Right cardiac atrium (tissue), 5 donors: Measurements from ENCODE around the gene LCE7A. TPM values are rescaled to one million over a fixed set of nuclear protein-coding genes. Genes with fewer than 3 reads are reported as not detected.

Source experiments
- ATAC-seq, 2 donors: fragments of 200-7000 bp; cut with Tn5 transposase; one replicate each; pipeline versions ENCODE4 v1.8.0 to v1.9.1; 2020; ENCODE audit warnings: moderate library complexity in 2 of 2, mild to moderate bottlenecking in 1 of 2
- DNase-seq, 3 donors: peaks; one replicate each; pipeline ENCODE4 v3.0.0-alpha.2; 2020
- H3K27ac ChIP-seq: one replicate; pipeline ENCODE4 v1.5.1; 2013; ENCODE audit warnings: mild to moderate bottlenecking, low read length, control low read depth, moderate library complexity
- H3K27me3 ChIP-seq: one replicate; pipeline ENCODE4 v1.6.1; 2013; ENCODE audit not compliant: control insufficient read depth, insufficient read depth
- H3K4me1 ChIP-seq: one replicate; pipeline ENCODE4 v1.6.1; 2013; ENCODE audit warnings: low read length; ENCODE audit not compliant: control insufficient read depth, insufficient read depth
- H3K4me3 ChIP-seq: one replicate; pipeline ENCODE4 v1.5.1; 2013; ENCODE audit warnings: low read length, control low read depth
- H3K9me3 ChIP-seq: one replicate; pipeline ENCODE4 v1.6.1; 2013; ENCODE audit warnings: low read length; ENCODE audit not compliant: control insufficient read depth
- WGBS: extraction: QIAGEN DNeasy Blood & Tissue Kit; methylation state at CpG from one replicate; pipeline ENCODE4 v1.1.7; 2013; 5-methylcytosine and 5-hydroxymethylcytosine counted together
- intact Hi-C, 4 donors: fragments of 100-400 bp; cut with DNase I; formaldehyde crosslinking; loops; one replicate each; pipeline versions ENCODE4 v1.11.0 to v1.14.0; 2022 to 2023
- polyA plus RNA-seq: library from polyadenylated mRNA; stranded (reverse); fragments of 200-250 nt; gene quantifications from one replicate; pipeline ENCODE4 v1.2.3, GENCODE V29; 2013
- total RNA-seq, 4 donors: library from RNA; stranded (reverse); fragmentation: NEBNext Ultra II Directional; extraction: Animal tissue kit (Norgen Biotek cat#: 25700); gene quantifications; one replicate each; pipeline ENCODE4 v1.2.1, GENCODE V29; 2021
- donor health status: healthy with polysubstance abuse.
- donor health status: DM: no; HTN: yes; CAD: no.
- donor health status: DM: no; HTN: no; CAD: no.
- donor health status: DM: no; HTN: yes; CAD: no; lungs with severe emphysema.
- donor health status: DM: yes; HTN: yes; CAD: no.

LCE7A gene
- total and polyA plus RNA-seq, 5 donors: not detected

DNA sequence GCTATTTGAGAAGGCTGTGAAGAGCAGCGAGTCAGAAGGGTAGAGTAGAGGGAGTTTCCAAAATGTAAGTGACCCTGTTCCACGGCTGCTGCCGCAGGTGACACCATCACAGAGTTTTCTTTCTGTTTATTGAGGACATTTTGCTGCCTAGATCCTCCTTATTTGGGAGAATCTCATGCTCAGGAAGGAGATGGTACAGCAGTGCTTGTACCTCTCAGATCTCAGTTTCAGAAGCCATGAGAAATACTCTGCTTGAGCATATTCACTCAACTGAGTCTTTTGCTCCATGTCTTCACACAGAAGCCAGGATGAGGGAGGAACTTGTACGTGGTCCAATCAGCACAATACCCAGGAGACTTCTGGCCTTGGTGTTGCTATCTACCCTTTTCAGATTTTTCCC, 1.6 kb downstream of the LCE7A start:
- ATAC-seq: no peak
- WGBS: 69% methylated on average over 4 of the region's 4 CpGs
- no peak overlapping the region for H3K4me3 ChIP-seq
- DNase-seq: no peak
- H3K27ac ChIP-seq: no peak overlapping the region
- intact Hi-C loops: no loop called here
- no peaks in the 10 kb centered on the region for H3K9me3 ChIP-seq
- H3K27me3 ChIP-seq: no peaks in the 10 kb centered on the region
- no peaks in the 10 kb centered on the region for H3K4me1 ChIP-seq

DNA sequence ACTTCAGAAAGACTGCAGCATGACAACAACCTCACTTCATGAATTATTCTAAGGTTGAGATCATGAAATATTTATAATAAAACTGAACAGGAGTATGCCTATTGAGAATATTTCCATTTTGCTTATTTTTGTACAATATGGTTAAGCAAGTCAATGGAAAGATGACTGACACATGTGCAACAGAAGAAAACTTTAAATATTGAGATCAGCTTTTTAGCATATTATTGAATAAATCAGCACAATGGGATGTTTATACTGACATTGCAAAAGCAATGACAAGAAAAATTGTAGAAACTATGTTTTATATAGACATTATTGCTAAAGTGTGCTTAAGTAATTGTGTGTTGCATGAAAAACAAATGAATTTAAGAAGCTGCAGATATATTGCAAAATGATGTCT, 4.6 kb downstream of the LCE7A start:
- Histone ChIP-seq H3K27me3 (no peaks in the 10 kb centered on the region), H3K4me3 (no peak overlapping the region), H3K4me1 (no peaks in the 10 kb centered on the region), H3K27ac (no peak overlapping the region), H3K9me3 (no peaks in the 10 kb centered on the region)
- intact Hi-C loops: no loop called here
- DNase-seq (no peak), ATAC-seq (no peak)

DNA sequence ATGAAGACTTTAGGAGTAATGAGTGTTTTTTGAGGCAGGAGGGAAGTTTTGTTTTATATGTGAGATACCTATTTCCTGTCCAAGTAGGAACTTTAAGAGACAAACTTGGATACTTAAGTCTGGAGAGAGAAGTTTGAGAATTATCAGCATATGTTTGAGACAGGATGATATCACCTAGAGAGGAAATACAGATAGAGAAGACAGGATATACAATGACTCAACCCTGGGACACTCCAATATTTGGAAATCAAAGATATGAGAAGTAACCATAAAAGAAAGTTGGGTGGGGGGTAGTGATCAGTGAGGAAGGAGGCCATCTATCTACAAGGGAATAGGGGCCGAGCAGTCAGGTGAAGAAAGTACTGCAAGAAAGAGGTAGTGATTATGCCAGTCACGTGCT, 6.5 kb downstream of the LCE7A start:
- Histone ChIP-seq H3K4me1 (no peaks in the 10 kb centered on the region), H3K27ac (no peak overlapping the region), H3K4me3 (no peak overlapping the region), H3K9me3 (no peaks in the 10 kb centered on the region), H3K27me3 (no peaks in the 10 kb centered on the region)
- 77% methylated on average over 2 of the region's 2 CpGs for WGBS
- DNase-seq (no peak), ATAC-seq (no peak)
- intact Hi-C loops: loop anchor here in 1 of 4 donors (5.0 kb wide), 1 partner anchor 356 kb away; no protein-coding TSS in a partner anchor

DNA sequence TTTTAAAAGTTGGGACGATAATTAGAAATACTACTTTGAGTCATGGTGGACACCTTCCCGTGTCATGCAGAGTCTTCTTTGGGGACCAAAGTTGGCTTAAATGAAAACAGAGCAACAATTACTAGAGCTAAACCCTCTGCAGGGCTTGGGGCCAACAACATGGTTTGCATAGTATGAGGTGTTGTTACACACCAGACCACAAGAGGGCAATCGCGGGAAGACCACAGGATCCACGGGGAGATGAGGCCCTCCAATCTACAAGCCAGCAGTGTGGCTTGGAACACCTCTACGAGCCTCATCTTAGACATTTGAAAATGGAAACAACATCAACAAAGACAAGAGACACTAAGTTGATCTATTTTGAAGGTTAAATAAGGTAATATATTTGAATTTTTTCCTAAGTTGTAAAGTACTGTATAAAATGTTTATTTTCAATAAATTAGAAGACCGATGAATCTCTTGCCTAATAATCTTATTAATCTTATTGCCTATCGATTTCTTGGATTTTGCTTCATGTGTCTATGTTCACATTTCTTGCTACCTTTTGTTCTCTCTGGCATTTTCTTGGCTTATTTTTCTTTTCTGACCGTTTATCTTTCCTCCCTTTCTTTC, 10.1 kb downstream of the LCE7A start:
- no peak overlapping the region for H3K27ac ChIP-seq
- DNase-seq (peak; percentile 49 to 77 (median 53)), ATAC-seq (peak in 1 of 2 donors; percentile 55)
- no peak overlapping the region for H3K4me3 ChIP-seq
- no peaks in the 10 kb centered on the region for H3K27me3 ChIP-seq
- WGBS: 31% methylated on average over 9 of the region's 9 CpGs
- H3K9me3 ChIP-seq: no peaks in the 10 kb centered on the region
- H3K4me1 ChIP-seq: no peaks in the 10 kb centered on the region
- intact Hi-C loops: loop anchor here in 3 of 4 donors (5.0 to 10.0 kb wide), 2 partner anchors 352 to 355 kb away; no protein-coding TSS in a partner anchor

DNA sequence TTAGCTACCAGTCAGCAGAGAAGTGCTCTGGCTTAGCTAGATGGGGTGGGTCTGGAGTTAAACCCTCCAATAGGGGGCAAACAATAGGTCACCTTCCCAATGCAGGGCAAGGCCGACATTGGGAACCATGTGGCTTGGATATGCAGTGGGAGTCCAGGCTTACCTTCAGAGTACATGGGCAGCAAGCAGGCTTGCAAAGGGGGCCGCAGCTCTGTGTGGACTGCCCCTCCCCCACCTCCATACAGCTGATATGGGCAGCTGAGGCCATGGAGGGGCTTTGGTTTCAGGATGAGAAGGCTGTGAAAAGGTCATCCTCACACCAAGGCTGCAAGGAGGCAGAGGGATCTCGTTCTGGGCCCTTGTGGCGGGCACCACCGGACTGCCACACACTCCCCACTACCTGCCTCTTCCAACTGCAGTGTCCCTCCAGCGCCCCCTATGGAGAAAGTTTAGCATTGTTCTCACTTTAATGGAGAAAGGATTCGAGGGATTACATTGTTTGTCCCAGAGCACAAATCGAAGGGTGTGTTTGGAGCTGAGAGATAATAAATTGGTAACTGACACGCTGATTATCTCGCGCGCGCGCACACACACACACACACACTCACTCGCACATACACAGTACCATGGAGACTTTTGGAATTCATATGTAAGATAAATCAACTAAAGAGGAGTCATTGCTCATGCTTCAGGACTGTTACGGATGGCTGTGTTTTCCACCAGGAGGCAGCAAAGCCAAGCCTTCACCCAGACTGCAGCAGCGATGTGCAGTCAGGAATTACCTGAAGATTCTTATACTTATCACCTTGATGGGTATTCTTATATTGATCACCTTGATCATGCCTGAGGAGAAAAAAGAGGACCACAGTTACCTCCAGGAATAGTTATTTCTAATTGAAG, 11.3 kb downstream of the LCE7A start:
- WGBS: 44% methylated on average over 17 of the region's 17 CpGs
- no peak overlapping the region for H3K4me3 ChIP-seq
- H3K4me1 ChIP-seq: no peaks in the 10 kb centered on the region
- no peak overlapping the region for H3K27ac ChIP-seq
- no peak for DNase-seq
- no peak for ATAC-seq
- intact Hi-C loops: loop anchor here in 2 of 4 donors (5.0 to 10.0 kb wide), 2 partner anchors 351 to 354 kb away; no protein-coding TSS in a partner anchor
- no peaks in the 10 kb centered on the region for H3K9me3 ChIP-seq
- H3K27me3 ChIP-seq: no peaks in the 10 kb centered on the region

DNA sequence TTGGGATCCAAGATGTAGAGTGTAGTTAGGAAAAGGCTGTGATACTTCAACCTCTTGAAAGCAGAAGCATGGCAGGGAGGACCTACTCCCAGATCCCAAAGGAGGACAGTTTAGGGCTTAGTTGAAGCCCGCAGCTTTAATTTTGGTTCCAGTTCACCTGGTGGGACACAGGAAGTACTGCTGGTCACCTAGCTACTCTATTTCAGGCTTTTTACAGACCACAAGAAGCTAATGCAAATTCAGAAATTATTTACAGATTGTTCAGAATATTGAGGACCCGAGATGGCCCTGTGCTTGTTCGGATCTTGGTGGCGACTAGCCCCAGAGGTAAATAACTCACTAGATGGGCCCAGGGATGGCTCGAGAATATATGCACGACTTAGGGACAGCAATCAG, 11.9 kb downstream of the LCE7A start:
- ATAC-seq (no peak), DNase-seq (no peak)
- WGBS: 88% methylated on average over 6 of the region's 6 CpGs
- no peaks in the 10 kb centered on the region for H3K9me3 ChIP-seq
- intact Hi-C loops: loop anchor here in 2 of 4 donors (5.0 to 10.0 kb wide), 2 partner anchors 351 to 353 kb away; no protein-coding TSS in a partner anchor
- H3K27me3 ChIP-seq: no peaks in the 10 kb centered on the region
- no peak overlapping the region for H3K27ac ChIP-seq
- H3K4me1 ChIP-seq: no peaks in the 10 kb centered on the region
- H3K4me3 ChIP-seq: no peak overlapping the region

DNA sequence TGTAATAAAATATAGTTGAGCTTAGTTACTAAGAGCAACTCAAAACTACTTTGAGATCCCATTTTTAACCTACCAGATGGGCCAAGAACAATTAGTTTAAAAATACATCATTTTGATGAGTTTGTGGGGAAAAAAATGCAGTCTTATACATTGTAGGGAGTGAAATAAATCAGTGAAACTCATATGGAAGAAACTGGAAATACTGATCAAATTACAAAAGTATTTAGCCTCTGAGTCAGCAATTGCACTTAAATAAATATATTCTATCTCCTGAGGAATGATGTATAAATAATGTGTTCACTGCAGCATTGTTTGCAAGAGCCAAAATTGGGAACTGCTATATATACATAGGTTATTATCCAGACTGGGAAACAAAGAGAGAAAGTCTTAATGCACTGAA, 13.7 kb downstream of the LCE7A start:
- no peaks in the 10 kb centered on the region for H3K4me1 ChIP-seq
- no peaks in the 10 kb centered on the region for H3K9me3 ChIP-seq
- no peak overlapping the region for H3K4me3 ChIP-seq
- no peak for DNase-seq
- no peak overlapping the region for H3K27ac ChIP-seq
- H3K27me3 ChIP-seq: no peaks in the 10 kb centered on the region
- intact Hi-C loops: loop anchor here in 2 of 4 donors (5.0 to 10.0 kb wide), 2 partner anchors 349 to 351 kb away; no protein-coding TSS in a partner anchor
- ATAC-seq: no peak

DNA sequence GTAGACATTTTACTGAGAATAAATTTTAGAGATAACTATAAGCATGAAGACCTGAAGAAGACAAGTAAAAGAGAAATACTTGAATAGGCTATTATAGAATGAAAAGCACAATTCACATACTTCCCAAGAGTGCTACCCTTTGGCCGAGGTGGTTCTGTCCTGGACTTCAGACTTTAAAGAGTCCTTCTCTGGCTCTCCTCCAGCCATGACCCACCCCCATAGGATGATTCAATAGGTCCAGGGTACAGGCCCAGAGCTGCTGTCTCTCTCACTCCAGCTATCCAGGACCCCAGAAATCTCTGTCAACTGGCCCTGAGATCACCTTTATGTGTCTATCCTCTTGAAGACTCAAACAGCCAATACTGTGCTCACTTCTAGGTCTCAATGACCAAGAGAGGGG, 17.0 kb downstream of the LCE7A start:
- ATAC-seq (no peak), DNase-seq (no peak)
- Histone ChIP-seq H3K27me3 (no peaks in the 10 kb centered on the region), H3K4me1 (no peaks in the 10 kb centered on the region), H3K4me3 (no peak overlapping the region), H3K9me3 (no peaks in the 10 kb centered on the region), H3K27ac (no peak overlapping the region)
- 74% methylated on average over 1 of the region's 1 CpG for whole genome bisulfite sequencing
- intact Hi-C loops: loop anchor here in 1 of 4 donors (10.0 kb wide), 1 partner anchor 348 kb away; no protein-coding TSS in a partner anchor

DNA sequence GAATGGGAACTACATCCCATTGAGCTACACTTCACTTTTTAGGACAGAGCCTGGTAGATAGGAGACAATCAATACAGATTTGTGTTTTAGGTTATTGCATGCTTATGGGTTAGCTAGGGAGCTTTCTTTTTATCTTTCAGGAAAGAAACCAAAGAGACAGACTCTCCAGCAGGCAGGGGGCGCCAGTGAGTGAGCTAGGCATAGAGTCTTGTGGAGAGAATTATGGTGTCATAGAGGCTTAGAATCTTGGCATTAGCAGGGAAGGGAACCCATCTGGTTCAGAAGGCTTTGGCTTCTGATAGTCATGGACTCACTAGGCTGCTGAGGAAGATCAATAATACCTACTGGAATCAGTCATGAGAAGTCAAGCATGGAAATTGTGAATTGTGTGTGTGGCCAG, 18.2 kb downstream of the LCE7A start, which contains the start of gene SMCP:
SMCP (plus strand) TSS at position 281 of the 400 bp plus-strand sequence. CDS start 6,101 bp downstream, outside the sequence.
- intact Hi-C loops: loop anchor here in 1 of 4 donors (10.0 kb wide), 1 partner anchor 347 kb away; no protein-coding TSS in a partner anchor

DNA sequence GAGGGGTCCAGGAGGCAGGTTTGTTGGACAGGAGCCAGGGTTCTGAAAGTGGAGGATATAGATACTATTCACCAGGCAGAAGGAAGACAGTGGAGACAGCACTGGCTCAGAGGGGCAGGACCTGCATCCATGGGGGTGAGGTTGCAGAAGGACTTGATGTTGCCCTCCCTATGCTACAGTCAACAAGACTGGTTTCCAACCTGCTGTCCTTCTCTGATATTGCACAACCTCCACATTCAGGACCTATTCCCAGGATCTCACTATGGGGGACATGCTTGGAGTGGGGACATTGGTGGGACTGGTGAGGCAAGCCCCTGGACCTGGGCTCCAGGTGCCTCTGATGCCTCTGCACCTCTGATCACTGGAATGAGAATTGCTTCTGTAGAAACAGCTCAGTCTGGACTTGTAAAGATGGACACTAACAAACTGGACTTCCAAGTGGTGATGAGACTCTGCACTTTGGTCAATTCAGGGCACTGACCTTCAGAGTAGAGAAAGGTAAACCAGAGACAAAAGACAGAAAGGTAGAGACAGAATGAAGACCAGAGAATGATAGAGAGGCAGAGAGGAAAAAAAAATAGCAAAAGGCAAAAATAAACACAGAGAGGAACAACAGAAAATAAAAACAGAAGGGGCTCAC, 19.9 kb downstream of the LCE7A start:
- Histone ChIP-seq H3K9me3 (no peaks in the 10 kb centered on the region), H3K4me1 (no peaks in the 10 kb centered on the region), H3K27me3 (no peaks in the 10 kb centered on the region), H3K27ac (no peak overlapping the region), H3K4me3 (no peak overlapping the region)
- intact Hi-C loops: loop anchor here in 1 of 4 donors (10.0 kb wide), 1 partner anchor 345 kb away; no protein-coding TSS in a partner anchor
- ATAC-seq: no peak
- no peak for DNase-seq

More for the DNA sequence above, 18.2 kb downstream of the LCE7A start, which contains the start of gene SMCP:
- ATAC-seq (no peak), DNase-seq (no peak)
- Histone ChIP-seq H3K4me1 (no peaks in the 10 kb centered on the region), H3K27ac (no peak within 1 kb of the TSS), H3K27me3 (no peaks in the 10 kb centered on the region), H3K9me3 (no peaks in the 10 kb centered on the region), H3K4me3 (no peak within 1 kb of the TSS)
- 7% methylated on average over 1 of the region's 1 CpG for WGBS
